Activated CD4-positive, alpha-beta T cell treated with anti-CD3 and anti-CD28 coated beads, Interleukin-2, amount 50 U/mL, for 48 hours (primary cell): ENCODE data around the gene R3HDM2.

Source experiments
- DNase-seq, 2 experiments: peaks; one replicate each; pipeline ENCODE4 v3.0.0-alpha.2; 2020

Gene R3HDM2

GRCh38 chr12:57213058-57213715 lies 217.7 kb downstream of the R3HDM2 start:
- DNase-seq, result peak; percentile 89 to 90

GRCh38 chr12:57212701-57213057 lies 218.2 kb downstream of the R3HDM2 start:
- DNase-seq, result no peak

DNA sequence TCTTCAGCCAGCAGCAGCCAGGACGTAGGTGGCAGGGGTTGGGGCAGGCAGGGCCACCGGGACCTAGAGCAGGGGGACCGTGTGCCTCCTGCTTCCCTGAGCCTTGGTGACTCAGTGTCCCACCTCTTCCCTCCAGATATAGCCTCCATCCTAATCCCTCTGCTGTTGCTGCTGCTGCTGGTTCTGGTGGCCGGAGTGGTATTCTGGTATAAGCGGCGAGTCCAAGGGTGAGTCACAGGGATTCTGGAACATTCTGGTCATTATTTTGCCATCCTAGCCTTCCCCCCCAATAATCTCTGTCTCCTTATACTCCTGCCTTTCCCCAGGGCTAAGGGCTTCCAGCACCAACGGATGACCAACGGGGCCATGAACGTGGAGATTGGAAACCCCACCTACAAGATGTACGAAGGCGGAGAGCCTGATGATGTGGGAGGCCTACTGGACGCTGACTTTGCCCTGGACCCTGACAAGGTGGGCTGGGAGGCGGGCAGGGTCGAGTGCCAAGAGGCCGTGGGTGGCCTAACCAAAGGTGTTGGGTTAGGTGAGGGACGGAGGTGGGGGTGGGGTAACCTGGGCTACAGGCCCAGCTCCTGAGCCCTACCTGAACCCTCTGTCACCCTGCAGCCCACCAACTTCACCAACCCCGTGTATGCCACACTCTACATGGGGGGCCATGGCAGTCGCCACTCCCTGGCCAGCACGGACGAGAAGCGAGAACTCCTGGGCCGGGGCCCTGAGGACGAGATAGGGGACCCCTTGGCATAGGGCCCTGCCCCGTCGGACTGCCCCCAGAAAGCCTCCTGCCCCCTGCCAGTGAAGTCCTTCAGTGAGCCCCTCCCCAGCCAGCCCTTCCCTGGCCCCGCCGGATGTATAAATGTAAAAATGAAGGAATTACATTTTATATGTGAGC lies 218.8 kb downstream of the R3HDM2 start:
- no peak for DNase-seq

DNA sequence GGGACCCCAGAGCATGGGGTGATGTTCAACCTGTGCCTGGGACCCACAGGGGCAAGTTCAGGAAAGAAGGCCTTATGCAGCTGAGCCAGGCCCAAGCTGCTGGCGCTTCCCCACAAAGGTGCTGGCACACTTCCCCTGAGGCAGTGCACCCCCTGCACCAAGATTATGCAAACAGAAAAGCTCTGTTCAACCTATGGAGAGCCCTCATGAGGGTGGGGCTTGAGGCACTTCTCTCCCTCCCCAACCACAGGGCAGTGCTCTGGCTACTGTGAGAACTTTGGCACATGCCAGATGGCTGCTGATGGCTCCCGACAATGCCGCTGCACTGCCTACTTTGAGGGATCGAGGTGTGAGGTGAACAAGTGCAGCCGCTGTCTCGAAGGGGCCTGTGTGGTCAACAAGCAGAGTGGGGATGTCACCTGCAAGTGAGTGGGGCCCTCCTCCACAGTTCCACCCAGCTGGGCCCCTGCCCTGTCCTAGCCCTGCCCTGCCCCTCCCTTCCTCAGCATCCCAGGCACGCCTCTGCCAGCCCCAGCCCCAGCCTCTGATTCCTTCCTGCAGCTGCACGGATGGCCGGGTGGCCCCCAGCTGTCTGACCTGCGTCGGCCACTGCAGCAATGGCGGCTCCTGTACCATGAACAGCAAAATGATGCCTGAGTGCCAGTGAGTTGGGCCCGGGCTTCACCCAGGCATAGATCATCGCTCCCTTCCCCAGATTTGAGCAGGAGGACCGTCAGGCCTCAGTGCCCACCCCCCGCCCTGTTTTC lies 219.7 kb downstream of the R3HDM2 start:
- DNase-seq, result no peak

DNA sequence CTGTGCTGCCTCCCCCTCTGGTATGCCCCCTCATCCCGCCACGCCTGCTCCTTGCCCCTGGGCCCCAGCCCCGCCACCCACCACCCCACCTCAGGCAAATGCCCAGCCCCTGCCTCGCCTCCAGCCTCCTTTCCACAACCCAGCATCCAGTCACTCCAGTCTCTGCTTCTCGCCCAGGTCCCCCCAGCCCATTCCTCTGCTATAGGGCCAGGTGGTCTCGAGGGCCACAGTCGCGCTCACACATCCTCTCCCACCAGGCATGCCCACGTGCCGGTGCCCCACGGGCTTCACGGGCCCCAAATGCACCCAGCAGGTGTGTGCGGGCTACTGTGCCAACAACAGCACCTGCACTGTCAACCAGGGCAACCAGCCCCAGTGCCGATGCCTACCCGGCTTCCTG lies 220.4 kb downstream of the R3HDM2 start:
- DNase-seq, result no peak

DNA sequence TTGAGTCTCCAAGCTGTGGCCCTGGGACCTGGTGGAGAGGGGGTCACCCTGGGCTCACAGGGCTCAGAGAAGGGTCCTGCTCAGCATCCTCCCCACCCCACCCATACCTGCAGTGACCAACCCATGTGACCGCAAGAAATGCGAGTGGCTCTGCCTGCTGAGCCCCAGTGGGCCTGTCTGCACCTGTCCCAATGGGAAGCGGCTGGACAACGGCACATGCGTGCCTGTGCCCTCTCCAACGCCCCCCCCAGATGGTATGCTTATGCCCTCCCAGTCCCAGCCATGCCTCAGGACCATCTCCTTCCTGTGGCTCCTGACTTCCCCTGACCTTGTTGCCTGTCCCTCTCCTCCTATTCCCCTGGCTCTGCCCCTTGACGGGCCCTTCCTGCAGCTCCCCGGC lies 220.9 kb downstream of the R3HDM2 start:
- DNase-seq, result no peak

- DNase-seq, result no peak
Observed at GRCh38 chr12:57208631-57209282, 222.1 kb downstream of the R3HDM2 start.

- DNase-seq, result no peak
Observed at GRCh38 chr12:57207731-57208630, 222.9 kb downstream of the R3HDM2 start.

- DNase-seq, result no peak
Observed at GRCh38 chr12:57205931-57206330, 224.9 kb downstream of the R3HDM2 start.

- DNase-seq, result no peak
Observed at GRCh38 chr12:57205186-57205585, 225.7 kb downstream of the R3HDM2 start.

- DNase-seq, result no peak
Observed at GRCh38 chr12:57204454-57204853, 226.4 kb downstream of the R3HDM2 start.

GRCh38 chr12:57203791-57204190 lies 227.1 kb downstream of the R3HDM2 start:
- no peak for DNase-seq
